GM04503 (cell line): Measurements from ENCODE around the gene ANKRD52.
"Not testable (repeated sequence)": the region's sequence is repeated elsewhere in the genome, so short reads cannot be mapped to it uniquely, and the experiment has no call there.

Experiments used
- DNase-seq: peaks from one replicate; pipeline ENCODE4 v3.0.0-alpha.2; 2012; ENCODE audit warnings: low read depth

The ANKRD52 gene

DNA sequence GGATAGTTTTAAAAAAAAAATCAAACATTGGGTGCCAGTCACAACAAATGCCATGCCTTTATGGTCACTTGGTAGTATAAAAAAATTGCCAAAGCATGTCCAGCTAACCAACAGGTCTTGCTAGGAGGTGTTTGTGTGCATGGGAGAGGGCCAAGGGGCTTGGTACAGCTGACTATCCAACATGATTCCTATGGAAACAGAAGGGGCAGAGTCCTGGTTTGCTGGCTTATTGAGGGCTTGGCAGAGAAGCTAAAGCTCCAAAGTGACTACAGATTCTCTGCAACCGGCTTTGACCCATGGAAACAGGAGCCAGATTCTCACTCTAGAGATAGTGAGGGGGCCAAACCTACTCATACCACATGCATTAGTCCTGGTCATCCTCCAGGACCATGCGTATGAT lies 14.3 kb upstream of the ANKRD52 start:
- not testable (repeated sequence) for DNase-seq

- no peak for DNase-seq
Observed at GRCh38 chr12:56271031-56271430, 12.8 kb upstream of the ANKRD52 start.

GRCh38 chr12:56267443-56268071 lies 9.4 kb upstream of the ANKRD52 start:
- no peak for DNase-seq

DNA sequence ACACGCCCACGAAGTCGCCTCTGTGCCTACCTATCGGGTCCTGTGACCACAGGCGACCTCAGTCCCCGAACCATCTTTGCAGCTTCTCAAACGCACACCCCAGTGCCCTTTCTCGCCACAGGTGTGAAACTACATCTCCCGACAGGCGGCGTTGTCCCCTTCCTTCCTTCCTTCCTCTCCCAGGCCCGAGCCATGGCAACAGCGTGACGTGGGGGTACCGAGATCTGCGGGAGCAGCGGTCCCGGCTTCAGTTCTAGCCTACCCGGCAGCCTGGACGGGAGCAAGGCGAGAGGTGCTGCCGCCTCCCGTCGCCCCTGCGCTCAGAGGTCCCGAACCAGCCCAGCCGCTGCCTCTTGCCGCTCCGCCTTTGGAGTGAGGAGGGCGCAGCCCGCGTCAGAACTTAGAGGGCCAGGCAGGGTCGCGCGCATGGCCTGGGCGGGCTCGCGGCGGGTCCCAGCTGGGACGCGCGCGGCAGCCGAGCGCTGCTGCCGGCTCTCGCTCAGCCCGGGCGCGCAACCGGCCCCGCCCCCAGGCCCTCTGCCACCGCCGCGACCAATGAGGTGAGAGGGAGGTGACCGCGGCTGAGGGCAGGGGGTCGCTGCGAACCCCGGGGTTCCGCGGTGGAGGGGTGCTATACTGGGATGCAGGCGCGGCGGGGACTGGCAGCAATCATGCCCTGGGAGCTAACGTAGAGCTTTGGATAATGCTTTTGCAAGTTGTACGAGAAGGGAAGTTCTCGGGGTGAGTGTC lies 8.7 kb upstream of the ANKRD52 start, which contains the start of gene COQ10A:
TSS of gene COQ10A (plus strand) at position 250 of the 750 bp plus-strand sequence. CDS start at position 427, 177 bp downstream.
- DNase-seq, result peak; percentile 37

- DNase-seq, result not testable (repeated sequence)
Observed at GRCh38 chr12:56266068-56266692, 8.0 kb upstream of the ANKRD52 start.

- DNase-seq, result not testable (repeated sequence)
Observed at GRCh38 chr12:56262955-56263354, 4.8 kb upstream of the ANKRD52 start.

DNA sequence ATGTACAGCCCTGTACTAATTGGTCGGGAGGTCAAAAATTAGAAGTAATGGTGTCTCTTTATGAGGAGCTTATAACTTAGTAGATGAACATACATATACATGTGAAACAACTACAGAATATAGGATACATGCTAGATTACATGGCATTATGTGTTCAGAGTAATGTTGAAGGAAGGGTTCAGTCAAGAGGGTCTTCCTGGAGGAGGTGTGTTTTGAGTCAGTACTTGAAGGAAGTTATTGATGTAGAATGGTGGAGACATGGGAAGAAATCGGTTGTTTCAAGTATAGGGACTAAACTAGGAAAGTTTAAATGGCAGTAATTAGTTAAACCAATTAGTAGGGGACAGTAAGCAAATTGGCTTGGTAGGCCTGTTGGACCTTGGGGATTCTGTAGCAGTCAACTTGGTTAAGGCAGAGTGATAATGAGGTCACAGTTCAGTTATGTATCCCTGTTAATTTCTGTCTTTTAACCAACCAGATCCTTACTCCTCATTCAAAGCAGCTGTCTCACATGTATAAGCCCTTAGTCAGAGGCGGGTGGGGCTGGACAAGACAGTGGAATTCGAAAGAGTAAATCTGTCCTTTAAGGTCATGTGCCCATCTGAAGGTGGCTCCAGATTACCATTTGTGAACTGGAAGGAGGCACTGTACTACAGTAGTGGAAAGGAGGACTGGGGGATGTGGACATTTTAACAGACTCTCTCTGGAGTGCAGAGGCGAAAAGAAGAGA lies 3.5 kb upstream of the ANKRD52 start:
- DNase-seq, result peak; percentile 86

DNA sequence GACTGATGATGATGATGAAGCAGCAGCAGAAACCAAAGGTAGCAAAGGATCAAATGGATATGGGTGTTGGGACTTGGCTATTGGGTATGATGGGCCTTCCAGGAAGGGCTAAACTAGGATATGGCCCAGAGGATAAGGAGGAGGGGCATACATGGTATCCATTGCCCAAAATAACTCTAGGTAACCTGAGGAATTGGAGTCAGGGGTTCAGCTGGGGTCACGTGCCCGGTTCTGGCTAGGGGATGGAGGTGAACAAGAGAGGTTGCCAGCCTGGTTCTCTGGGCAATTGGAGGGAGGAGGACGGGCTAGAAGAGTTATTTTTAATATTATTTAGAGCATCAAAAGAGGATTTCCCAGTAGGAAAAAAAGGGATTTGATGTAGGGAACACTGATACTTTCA lies 2.7 kb upstream of the ANKRD52 start:
- DNase-seq, result no peak

DNA sequence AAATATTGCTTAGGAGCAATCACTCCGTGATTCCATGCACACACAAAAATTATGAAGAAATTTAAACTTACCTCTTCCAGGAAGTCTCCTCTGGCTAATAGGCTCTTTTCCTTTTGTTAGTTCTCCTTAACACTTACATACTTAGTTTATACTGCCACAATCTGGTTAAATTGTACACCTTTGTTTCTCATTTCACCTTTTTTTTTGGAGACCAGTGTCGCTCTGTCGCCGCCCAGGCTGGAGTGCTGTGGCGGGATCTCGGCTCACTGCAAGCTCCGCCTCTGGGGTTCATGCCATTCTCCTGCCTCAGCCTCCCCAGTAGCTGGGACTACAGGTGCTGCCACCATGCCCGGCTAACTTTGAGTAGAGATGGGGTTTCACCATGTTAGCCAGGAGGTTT lies 2.2 kb upstream of the ANKRD52 start:
- DNase-seq, result no peak

DNA sequence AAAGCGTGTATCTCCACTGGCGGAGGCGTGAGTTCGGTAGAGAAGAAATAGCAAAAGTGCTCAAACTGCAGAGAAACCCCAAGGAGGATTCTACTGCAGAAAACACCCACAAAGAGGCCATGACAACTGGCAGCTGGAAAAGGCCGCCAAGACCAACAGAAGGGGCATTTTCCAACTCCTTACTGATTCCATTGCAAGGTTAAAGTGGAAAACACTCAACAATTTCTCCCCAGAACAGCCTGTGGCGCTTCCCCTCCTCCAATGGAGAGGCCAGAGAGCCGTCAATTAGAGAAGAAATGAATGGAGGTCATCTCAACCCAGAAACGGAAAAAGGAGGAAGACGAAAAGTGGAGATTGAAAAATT lies 618 bp upstream of the ANKRD52 start:
- DNase-seq, result no peak

GRCh38 chr12:56257491-56258067 lies 605 bp downstream of the ANKRD52 start:
- no peak for DNase-seq

GRCh38 chr12:56257071-56257470 lies 1.1 kb downstream of the ANKRD52 start:
- DNase-seq, result no peak

DNA sequence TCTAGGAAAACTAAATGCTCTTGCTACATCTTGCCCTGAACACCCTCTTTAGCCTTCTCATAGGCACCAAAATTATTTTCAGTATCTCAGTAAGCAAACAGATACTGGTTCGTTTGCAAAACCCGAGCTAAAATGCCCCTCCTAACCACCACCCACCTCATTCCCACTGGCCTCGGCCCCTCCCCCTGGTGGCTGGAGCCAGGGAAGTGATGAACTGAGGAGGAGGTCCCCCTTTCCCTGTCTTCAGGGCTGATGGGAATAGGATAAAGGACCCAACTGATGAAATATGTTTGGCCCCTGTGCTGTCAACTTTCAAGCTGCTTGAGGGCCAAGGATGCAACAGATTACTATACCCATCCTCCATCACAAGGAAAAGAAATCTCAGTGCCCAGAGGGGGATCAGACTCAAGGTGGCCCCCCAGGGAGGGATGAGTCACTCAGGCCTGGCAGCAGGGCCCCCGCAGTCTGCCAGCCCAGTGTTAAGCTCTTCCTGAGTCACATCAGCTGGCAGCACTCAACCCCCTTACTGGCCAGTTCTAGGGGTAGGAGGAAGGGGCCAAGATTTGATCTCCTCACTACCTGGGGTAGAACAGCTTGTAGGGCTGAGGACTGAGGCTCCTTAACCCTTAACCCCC lies 1.7 kb downstream of the ANKRD52 start:
- no peak for DNase-seq

- no peak for DNase-seq
Observed at GRCh38 chr12:56255671-56256070, 2.5 kb downstream of the ANKRD52 start.

DNA sequence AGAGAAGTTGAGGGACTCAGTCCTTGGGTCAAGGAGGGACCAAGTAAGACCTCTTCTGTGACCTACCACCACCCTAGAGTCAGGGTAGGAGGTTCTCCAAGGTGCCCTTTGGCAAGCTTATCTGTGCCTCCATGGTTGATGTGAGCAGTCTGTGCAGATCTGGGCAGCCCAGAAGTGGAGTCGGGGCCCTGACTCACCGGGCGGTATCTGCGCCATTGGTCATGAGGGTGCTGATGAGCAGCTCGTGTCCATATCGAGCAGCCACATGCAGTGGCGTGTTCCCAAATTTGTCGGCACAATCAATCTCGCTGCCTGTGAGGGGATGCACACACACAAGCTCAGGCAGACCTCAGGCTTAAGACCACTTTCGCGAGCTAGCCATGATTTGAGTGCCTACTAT lies 5.1 kb downstream of the ANKRD52 start:
- no peak for DNase-seq

DNA sequence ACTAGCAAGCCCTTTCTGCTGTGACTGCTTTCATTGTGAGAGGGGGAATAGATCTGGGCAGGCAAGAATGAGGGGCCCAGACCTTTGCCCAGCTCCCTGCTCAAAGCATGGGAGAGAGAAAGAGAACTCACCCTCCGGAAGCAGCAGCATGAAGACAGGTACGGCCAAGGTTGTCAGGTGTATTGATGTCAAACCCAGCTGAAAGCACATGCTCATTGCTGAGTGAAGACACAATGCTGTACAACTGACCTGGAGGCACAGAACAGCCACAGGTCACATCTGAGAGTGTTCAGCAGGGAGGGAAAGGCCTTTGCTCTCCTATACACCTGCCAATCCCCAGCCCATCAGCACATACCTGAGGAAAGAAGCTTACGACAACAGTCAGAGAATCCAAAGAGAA lies 5.5 kb downstream of the ANKRD52 start:
- DNase-seq, result no peak

GRCh38 chr12:56248711-56249110 lies 9.5 kb downstream of the ANKRD52 start:
- DNase-seq, result no peak

GRCh38 chr12:56247923-56248322 lies 10.3 kb downstream of the ANKRD52 start:
- DNase-seq, result no peak

DNA sequence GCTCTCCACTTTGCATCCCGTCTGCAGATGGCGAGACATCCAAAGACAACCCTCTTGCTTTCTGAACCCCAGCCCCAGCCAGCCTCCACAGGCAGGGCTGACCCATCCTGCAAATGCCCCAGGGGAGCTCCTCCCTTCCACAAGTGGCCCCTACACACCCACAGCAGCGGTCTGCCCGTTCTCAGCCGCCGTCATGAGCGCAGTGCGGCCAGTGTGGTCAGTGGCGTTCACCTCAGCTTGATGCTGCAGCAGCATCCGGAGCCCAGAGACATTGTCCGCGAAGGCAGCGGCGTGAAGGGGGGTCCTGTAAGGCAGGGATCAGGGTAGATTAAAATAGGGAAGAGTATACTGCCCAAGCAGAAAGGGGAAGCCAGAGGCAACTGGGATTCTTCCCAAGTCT lies 13.7 kb downstream of the ANKRD52 start:
- DNase-seq, result no peak

GRCh38 chr12:56243731-56244181 lies 14.4 kb downstream of the ANKRD52 start:
- DNase-seq, result no peak

DNA sequence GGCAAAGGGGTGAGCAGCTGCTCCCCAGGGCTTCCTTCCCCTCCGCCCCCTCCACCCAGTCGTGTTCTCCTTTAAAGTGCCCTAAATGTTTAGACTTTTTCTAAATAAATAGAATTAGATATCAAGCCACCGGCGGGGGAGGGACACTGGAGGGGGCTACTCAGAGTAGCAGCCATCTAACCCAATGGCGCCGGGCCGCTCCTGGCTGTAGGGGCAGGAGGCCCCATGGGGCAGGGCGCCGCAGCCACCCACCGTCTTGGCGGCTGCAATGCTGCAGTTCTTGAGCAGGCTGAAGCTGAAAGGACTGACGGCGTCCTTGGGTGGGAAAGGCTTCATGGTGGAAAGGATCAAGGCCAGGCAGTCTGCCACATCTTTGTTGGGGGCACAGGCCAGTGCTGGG lies 15.2 kb downstream of the ANKRD52 start:
- DNase-seq, result no peak
